ENCODE data around the gene RRAD. TPM values are rescaled to one million over a fixed set of nuclear protein-coding genes. Genes with fewer than 3 reads are reported as not detected.

Gene RRAD
- total RNA-seq, 1 donor: 12.5 TPM

- TF ChIP-seq CTCF (IDR thresholded peaks at IDR 0.05; ENCODE audit: insufficient read depth, low read depth, low read length): no peak
These were observed 44.9 kb downstream of the RRAD start, which contains the start of gene PDP2 for GRCh38 chr16:66880288-66881013. PDP2 (plus strand) TSS chr16:66880515; CDS start chr16:66884285, 3,770 bp downstream.

GRCh38 chr16:66878067-66878466, 47.3 kb downstream of the RRAD start:
- H3K4me3 ChIP-seq (ENCODE audit: low read depth, low read length): no peak overlapping the region
- TF ChIP-seq CTCF (IDR thresholded peaks at IDR 0.05; ENCODE audit: insufficient read depth, low read depth, low read length): no peak
- no peak for DNase-seq (ENCODE audit: low read depth)

More at GRCh38 chr16:66880288-66881013, 44.9 kb downstream of the RRAD start, which contains the start of gene PDP2:
- peak within 1 kb of the TSS; percentile 72 for H3K4me3 ChIP-seq (ENCODE audit: low read depth, low read length)
- DNase-seq (ENCODE audit: low read depth): peak; percentile 95

- no peak for TF ChIP-seq CTCF (IDR thresholded peaks at IDR 0.05; ENCODE audit: insufficient read depth, low read depth, low read length)
- no peak overlapping the region for H3K4me3 ChIP-seq (ENCODE audit: low read depth, low read length)
- peak; percentile 69 for DNase-seq (ENCODE audit: low read depth)
These were observed 51.1 kb downstream of the RRAD start for GRCh38 chr16:66874079-66874775.

GRCh38 chr16:66873685-66874055, 51.7 kb downstream of the RRAD start:
- no peak for TF ChIP-seq CTCF (IDR thresholded peaks at IDR 0.05; ENCODE audit: insufficient read depth, low read depth, low read length)
- H3K4me3 ChIP-seq (ENCODE audit: low read depth, low read length): no peak overlapping the region
- no peak for DNase-seq (ENCODE audit: low read depth)

- peak; percentile 90 for TF ChIP-seq CTCF (IDR thresholded peaks at IDR 0.05; ENCODE audit: insufficient read depth, low read depth, low read length)
- peak; percentile 97 for DNase-seq (ENCODE audit: low read depth)
- peak overlapping the region; percentile 51 for H3K4me3 ChIP-seq (ENCODE audit: low read depth, low read length)
These were observed 52.2 kb downstream of the RRAD start for GRCh38 chr16:66872943-66873684.

- H3K4me3 ChIP-seq (ENCODE audit: low read depth, low read length): peak overlapping the region; percentile 51
- TF ChIP-seq CTCF (IDR thresholded peaks at IDR 0.05; ENCODE audit: insufficient read depth, low read depth, low read length): no peak
- peak; percentile 36 for DNase-seq (ENCODE audit: low read depth)
These were observed 52.8 kb downstream of the RRAD start for GRCh38 chr16:66872559-66872942.

Data from fibroblast of villous mesenchyme (primary cell).